Measurements from ENCODE around the gene BTBD19. TPM values are rescaled to one million over a fixed set of nuclear protein-coding genes. Genes with fewer than 3 reads are reported as not detected.

BTBD19 gene
- polyA plus RNA-seq, 2 of the 4 experiments (the other 2 are of a cell fraction): 4.7 to 7.4 TPM

DNA sequence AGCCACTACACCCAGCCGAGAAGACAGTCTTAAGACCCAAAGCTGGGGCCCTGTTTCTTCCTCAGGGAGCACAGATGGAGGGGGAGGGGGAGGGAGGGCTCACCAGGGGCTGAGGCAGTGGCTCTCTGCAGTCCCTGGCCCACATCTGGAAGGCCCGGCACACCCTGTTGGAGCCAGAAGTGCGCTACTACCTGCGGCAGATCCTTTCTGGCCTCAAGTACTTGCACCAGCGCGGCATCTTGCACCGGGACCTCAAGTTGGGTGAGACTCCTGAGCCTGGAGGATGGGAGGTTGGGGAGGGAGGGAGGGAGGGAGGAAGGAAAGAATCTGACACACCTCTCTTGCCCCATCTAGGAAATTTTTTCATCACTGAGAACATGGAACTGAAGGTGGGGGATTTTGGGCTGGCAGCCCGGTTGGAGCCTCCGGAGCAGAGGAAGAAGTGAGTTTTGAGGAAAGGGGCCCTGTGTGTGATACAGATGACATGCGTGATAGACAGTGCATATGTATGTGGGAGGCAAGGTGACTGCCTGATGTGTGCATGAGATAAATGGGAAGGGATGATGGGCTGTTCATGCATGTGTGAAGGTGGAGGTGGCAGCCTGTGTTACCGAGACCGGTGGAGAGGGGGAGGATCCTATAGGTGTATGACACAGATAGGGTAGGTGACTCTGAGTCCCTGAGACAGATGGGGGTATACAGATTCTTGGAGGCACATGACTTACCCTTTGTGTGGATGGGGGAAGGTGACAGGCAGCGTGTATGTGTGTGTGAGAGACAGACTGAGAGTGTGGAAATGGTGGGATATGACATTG lies 6.6 kb upstream of the BTBD19 start:
- CTCF ChIA-PET: interaction anchor here (0.7 to 4.3 kb wide), 4 partner anchors 8 to 12 kb away, joined by 3 to 41 read pairs (median 4); no protein-coding TSS in a partner anchor
- Histone ChIP-seq H3K4me1 (peaks cover 49% of the 10 kb centered on the region), H3K4me3 (peak overlapping the region; percentile 98), H3K27ac (peak overlapping the region; percentile 41 to 91; a peak in 5 of 6 replicates), H3K9me3 (no peaks in the 10 kb centered on the region), H3K4me2 (peak overlapping the region; percentile 96)
- ATAC-seq (no peak), FAIRE-seq (no peak), DNase-seq (ENCODE audit: low read depth in 1 of 2, low spot score in 1 of 2) (no peak)
- POLR2A ChIA-PET: interaction anchor here (0.6 to 3.1 kb wide), 6 partner anchors 7 to 80 kb away, joined by 3 to 47 read pairs (median 28); partner anchors contain the start of gene BTBD19
- TF ChIP-seq HOXA7 (CRISPR knock-in tag; IDR thresholded peaks at IDR 0.05): no peak
- TF ChIP-seq RCOR1 (IDR thresholded peaks at IDR 0.05; ENCODE audit: low read depth, low read length): no peak
- no peak for TF ChIP-seq MAZ (IDR thresholded peaks at IDR 0.05; ENCODE audit: borderline replicate concordance, low read depth, low read length)
- TF ChIP-seq CHD4 (IDR thresholded peaks at IDR 0.05; ENCODE audit: borderline replicate concordance): no peak
- TF ChIP-seq RFX5 (IDR thresholded peaks at IDR 0.05): no peak
- TF ChIP-seq CBX8 (IDR thresholded peaks at IDR 0.05): no peak
- TF ChIP-seq, protein P1, sequence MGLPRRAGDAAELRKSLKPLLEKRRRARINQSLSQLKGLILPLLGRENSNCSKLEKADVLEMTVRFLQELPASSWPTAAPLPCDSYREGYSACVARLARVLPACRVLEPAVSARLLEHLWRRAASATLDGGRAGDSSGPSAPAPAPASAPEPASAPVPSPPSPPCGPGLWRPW (IDR thresholded peaks at IDR 0.05): no peak
- no peak for TF ChIP-seq FOXS1 (CRISPR knock-in tag; IDR thresholded peaks at IDR 0.05)
- TF ChIP-seq ZSCAN20 (CRISPR knock-in tag; IDR thresholded peaks at IDR 0.05): no peak
- TF ChIP-seq, protein P2, sequence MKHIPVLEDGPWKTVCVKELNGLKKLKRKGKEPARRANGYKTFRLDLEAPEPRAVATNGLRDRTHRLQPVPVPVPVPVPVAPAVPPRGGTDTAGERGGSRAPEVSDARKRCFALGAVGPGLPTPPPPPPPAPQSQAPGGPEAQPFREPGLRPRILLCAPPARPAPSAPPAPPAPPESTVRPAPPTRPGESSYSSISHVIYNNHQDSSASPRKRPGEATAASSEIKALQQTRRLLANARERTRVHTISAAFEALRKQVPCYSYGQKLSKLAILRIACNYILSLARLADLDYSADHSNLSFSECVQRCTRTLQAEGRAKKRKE (CRISPR knock-in tag; IDR thresholded peaks at IDR 0.05; ENCODE audit: low read depth): no peak
- TF ChIP-seq, protein P3, sequence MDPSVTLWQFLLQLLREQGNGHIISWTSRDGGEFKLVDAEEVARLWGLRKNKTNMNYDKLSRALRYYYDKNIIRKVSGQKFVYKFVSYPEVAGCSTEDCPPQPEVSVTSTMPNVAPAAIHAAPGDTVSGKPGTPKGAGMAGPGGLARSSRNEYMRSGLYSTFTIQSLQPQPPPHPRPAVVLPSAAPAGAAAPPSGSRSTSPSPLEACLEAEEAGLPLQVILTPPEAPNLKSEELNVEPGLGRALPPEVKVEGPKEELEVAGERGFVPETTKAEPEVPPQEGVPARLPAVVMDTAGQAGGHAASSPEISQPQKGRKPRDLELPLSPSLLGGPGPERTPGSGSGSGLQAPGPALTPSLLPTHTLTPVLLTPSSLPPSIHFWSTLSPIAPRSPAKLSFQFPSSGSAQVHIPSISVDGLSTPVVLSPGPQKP (IDR thresholded peaks at IDR 0.05; ENCODE audit: low read depth, low read length): no peak
- TF ChIP-seq RARB (CRISPR knock-in tag; IDR thresholded peaks at IDR 0.05): no peak
- TF ChIP-seq, protein P4, sequence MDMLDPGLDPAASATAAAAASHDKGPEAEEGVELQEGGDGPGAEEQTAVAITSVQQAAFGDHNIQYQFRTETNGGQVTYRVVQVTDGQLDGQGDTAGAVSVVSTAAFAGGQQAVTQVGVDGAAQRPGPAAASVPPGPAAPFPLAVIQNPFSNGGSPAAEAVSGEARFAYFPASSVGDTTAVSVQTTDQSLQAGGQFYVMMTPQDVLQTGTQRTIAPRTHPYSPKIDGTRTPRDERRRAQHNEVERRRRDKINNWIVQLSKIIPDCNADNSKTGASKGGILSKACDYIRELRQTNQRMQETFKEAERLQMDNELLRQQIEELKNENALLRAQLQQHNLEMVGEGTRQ (IDR thresholded peaks at IDR 0.05): no peak
- no peak for TF ChIP-seq FOSB (CRISPR knock-in tag; IDR thresholded peaks at IDR 0.05)
- TF ChIP-seq EP300 (IDR thresholded peaks at IDR 0.05): no peak
- 71% methylated on average over 12 of the region's 13 CpGs for WGBS (ENCODE audit: missing lambda C conversion rate)

DNA sequence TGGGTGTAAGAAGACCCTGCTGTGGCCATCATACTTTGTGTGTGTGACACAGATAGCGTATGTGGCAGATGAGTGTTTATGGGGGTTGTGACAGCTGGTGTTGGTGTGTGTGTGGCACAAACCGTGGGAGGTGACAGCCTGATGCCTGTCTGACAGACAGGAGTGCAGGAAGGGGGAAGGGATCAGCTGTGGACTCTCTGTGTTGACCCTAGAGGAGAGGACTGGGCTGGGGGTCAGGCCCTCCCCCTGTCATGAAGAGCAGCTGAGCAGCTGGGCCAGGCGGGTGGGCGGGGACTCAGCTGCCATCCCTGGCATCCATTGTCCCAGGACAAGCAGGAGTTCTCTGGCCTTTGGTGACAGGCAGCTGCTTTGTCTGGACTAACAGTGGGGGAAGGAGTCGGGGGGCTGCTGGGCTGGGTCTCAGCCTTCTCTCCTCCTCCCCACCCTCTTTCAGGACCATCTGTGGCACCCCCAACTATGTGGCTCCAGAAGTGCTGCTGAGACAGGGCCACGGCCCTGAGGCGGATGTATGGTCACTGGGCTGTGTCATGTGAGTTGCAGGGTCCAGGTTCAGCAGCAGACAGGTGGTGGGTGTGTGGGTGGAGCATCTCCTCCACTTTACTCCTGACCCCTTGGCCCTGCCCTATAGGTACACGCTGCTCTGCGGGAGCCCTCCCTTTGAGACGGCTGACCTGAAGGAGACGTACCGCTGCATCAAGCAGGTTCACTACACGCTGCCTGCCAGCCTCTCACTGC lies 5.8 kb upstream of the BTBD19 start:
- Histone ChIP-seq H3K4me1 (peaks cover 57% of the 10 kb centered on the region), H3K9me3 (no peaks in the 10 kb centered on the region), H3K4me2 (peak overlapping the region; percentile 96), H3K27ac (peak overlapping the region in 1 of 2 experiments; percentile 91; a peak in 4 of 6 replicates), H3K4me3 (peak overlapping the region; percentile 98)
- FAIRE-seq: no peak
- ChIA-PET CTCF (interaction anchor here (1.2 to 3.9 kb wide), 3 partner anchors 9 to 15 kb away, joined by 3 to 9 read pairs (median 4); partner anchors contain the start of gene BEST4), POLR2A (interaction anchor here (0.6 kb wide), 1 partner anchor 15 kb away, joined by 3 read pairs; no protein-coding TSS in a partner anchor)
- no peak for ATAC-seq
- WGBS (ENCODE audit: missing lambda C conversion rate): 93% methylated on average over 9 of the region's 13 CpGs
- no peak for TF ChIP-seq ZNF302 (CRISPR knock-in tag; IDR thresholded peaks at IDR 0.05)
- TF ChIP-seq ZC3H11A (IDR thresholded peaks at IDR 0.05): no peak
- TF ChIP-seq HDAC2 (IDR thresholded peaks at IDR 0.05): no peak
- no peak for TF ChIP-seq MAZ (IDR thresholded peaks at IDR 0.05; ENCODE audit: borderline replicate concordance, low read depth, low read length)
- no peak for TF ChIP-seq POLR2A (IDR thresholded peaks at IDR 0.05; ENCODE audit: low read length)
- TF ChIP-seq, protein P2 (CRISPR knock-in tag; IDR thresholded peaks at IDR 0.05; ENCODE audit: low read depth): no peak
- TF ChIP-seq KDM5A (IDR thresholded peaks at IDR 0.05): no peak
- no peak for TF ChIP-seq RARB (CRISPR knock-in tag; IDR thresholded peaks at IDR 0.05)
- TF ChIP-seq EHF (CRISPR knock-in tag; IDR thresholded peaks at IDR 0.05): no peak
- TF ChIP-seq SREBF2 (IDR thresholded peaks at IDR 0.05): no peak
- no peak for TF ChIP-seq RNF2 (IDR thresholded peaks at IDR 0.05; ENCODE audit: borderline replicate concordance, low read depth)
- no peak for DNase-seq (ENCODE audit: low read depth in 1 of 2, low spot score in 1 of 2)
